Effector memory CD4-positive, alpha-beta T cell (primary cell): Measurements from ENCODE around the gene COL4A6.

Experiments
- DNase-seq, 3 donors: peaks; one replicate each; pipeline ENCODE4 v3.0.0-alpha.2; 2020
- H3K27ac ChIP-seq: 2 replicates; pipeline ENCODE4 v1.7.0; 2013; ENCODE audit warnings: mild to moderate bottlenecking, low read length, moderate library complexity; ENCODE audit not compliant: insufficient read depth, poor library complexity, severe bottlenecking
- H3K27me3 ChIP-seq: replicated peaks from 2 replicates; pipeline ENCODE4 v1.7.0; 2013; ENCODE audit warnings: mild to moderate bottlenecking, low read length; ENCODE audit not compliant: insufficient read depth, control insufficient read depth, poor library complexity, severe bottlenecking
- H3K36me3 ChIP-seq: 2 replicates; pipeline ENCODE4 v1.7.0; 2013; ENCODE audit warnings: mild to moderate bottlenecking, low read length, moderate library complexity; ENCODE audit not compliant: control insufficient read depth, insufficient read depth
- H3K4me1 ChIP-seq: 2 replicates; pipeline ENCODE4 v1.7.0; 2013; ENCODE audit warnings: low read length, mild to moderate bottlenecking; ENCODE audit not compliant: control insufficient read depth, insufficient read depth, poor library complexity, severe bottlenecking
- H3K4me3 ChIP-seq: 2 replicates; pipeline ENCODE4 v1.7.0; 2013; ENCODE audit warnings: low read length, low read depth, mild to moderate bottlenecking; ENCODE audit not compliant: insufficient read depth, poor library complexity, severe bottlenecking
- H3K9me3 ChIP-seq: 2 replicates; pipeline ENCODE4 v1.7.0; 2013; ENCODE audit warnings: mild to moderate bottlenecking, low read length, moderate library complexity; ENCODE audit not compliant: control insufficient read depth

Gene COL4A6

GRCh38 chrX:108264376-108264775, 173.8 kb downstream of the COL4A6 start:
- no peak for DNase-seq

DNA sequence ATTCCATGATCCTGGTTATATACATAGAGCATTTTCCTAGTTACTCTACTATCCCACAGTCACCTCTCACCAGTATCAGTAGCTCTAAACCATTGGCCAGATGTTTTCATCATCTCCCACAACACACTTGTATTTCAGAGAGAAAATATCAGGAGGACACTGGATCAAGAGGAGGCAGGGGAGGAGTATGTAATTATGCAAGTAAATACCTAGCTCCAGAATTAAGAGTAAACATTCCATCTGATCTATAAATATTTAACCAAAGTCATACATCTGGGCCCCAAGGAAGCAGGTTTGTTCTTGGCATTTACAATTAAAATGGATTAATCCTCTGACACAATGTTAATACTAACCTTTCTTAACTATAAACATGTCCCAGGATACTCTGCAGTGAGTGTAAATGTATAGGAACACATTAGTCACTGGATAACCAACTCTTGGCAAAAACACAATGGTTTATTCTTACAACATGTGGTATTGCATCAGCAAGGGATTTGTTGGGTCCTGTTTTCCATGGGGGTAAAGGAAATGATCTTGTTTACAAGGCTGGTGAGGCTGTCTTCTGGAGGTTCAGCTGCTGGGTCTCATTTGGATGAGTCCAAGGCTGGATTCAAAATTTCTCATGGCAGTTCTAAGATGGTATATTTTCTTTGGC, 176.5 kb downstream of the COL4A6 start:
- Histone ChIP-seq H3K4me3 (no peak overlapping the region), H3K36me3 (no peaks in the 10 kb centered on the region), H3K4me1 (no peaks in the 10 kb centered on the region), H3K27me3 (no peaks in the 10 kb centered on the region), H3K27ac (no peak overlapping the region), H3K9me3 (no peaks in the 10 kb centered on the region)
- DNase-seq = no peak

More at GRCh38 chrX:108264376-108264775, 173.8 kb downstream of the COL4A6 start:
- Histone ChIP-seq H3K4me3 (no peak overlapping the region), H3K27ac (no peak overlapping the region), H3K9me3 (no peaks in the 10 kb centered on the region), H3K36me3 (no peaks in the 10 kb centered on the region), H3K27me3 (no peaks in the 10 kb centered on the region), H3K4me1 (no peaks in the 10 kb centered on the region)

DNA sequence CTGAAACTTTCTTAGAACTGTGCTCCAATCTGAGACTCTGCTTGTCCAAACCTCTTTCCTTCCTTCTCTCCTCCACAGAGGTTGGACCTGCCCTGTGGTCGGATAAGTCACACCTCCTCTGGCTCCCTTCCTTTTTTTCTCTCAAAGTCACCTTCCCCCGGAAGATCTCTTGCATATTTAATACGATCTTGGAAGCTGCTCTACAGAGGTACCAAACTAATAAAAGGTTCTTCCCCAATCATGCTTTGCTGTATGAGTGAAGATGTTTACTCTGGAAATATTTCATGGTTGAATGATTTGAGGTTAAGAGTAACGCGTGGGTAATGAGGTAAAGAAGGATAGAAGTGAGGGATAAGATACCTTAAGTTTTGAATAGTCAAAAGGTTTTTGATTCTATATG, 180.7 kb downstream of the COL4A6 start:
- DNase-seq = no peak
- H3K4me3 ChIP-seq = no peak overlapping the region
- H3K9me3 ChIP-seq = no peaks in the 10 kb centered on the region
- H3K36me3 ChIP-seq = no peaks in the 10 kb centered on the region
- H3K4me1 ChIP-seq = no peaks in the 10 kb centered on the region
- H3K27ac ChIP-seq = no peak overlapping the region
- no peaks in the 10 kb centered on the region for H3K27me3 ChIP-seq

DNA sequence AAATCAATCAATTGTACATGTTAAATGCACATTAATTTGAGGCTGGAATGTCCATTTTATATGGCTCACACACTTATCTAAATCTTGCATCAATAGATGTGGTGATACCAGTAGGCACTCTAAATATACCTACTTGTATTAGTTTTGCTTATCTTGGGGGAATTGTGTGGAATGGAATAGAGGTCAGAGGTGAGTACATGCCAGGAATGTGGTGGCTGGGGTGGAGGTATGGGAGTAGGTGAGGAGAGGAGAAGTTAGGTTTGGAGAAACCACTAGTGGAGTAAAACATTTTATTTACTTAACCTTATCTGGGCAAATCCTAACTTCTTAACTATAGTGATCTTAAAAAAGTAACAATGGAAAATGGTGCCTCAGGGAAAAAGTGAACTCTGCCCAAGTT, 183.6 kb downstream of the COL4A6 start:
- no peak overlapping the region for H3K4me3 ChIP-seq
- H3K4me1 ChIP-seq = no peaks in the 10 kb centered on the region
- H3K9me3 ChIP-seq = no peaks in the 10 kb centered on the region
- DNase-seq = no peak
- no peaks in the 10 kb centered on the region for H3K27me3 ChIP-seq
- no peak overlapping the region for H3K27ac ChIP-seq
- H3K36me3 ChIP-seq = no peaks in the 10 kb centered on the region

GRCh38 chrX:108250654-108251579, 187.3 kb downstream of the COL4A6 start:
- Histone ChIP-seq H3K27me3 (no peaks in the 10 kb centered on the region), H3K4me1 (no peaks in the 10 kb centered on the region), H3K9me3 (no peaks in the 10 kb centered on the region), H3K27ac (no peak overlapping the region), H3K4me3 (no peak overlapping the region), H3K36me3 (no peaks in the 10 kb centered on the region)
- DNase-seq = no peak

GRCh38 chrX:108246304-108246954, 191.8 kb downstream of the COL4A6 start:
- Histone ChIP-seq H3K9me3 (no peaks in the 10 kb centered on the region), H3K4me1 (no peaks in the 10 kb centered on the region), H3K27me3 (no peaks in the 10 kb centered on the region), H3K4me3 (no peak overlapping the region), H3K27ac (no peak overlapping the region), H3K36me3 (no peaks in the 10 kb centered on the region)
- DNase-seq = no peak

DNA sequence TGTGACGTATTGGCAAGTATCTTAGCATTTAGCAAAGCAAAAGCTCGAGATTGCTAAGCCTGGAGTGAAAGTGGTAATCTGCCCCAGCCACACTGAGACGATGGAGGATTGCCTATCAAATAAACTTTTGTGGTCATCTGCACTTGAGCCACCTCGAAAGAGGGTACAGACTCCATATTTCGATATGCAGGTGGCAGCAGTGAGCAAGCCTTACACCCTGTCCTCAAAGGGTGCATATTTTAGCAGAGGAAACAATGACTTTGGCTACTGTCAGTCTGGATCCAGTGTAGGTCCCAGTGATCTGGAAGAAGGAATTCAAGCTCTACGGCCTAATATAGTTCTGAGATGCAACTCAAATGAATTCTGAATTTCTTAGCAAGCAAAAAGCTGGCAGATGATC, 192.8 kb downstream of the COL4A6 start:
- Histone ChIP-seq H3K27ac (no peak overlapping the region), H3K36me3 (no peaks in the 10 kb centered on the region), H3K9me3 (no peaks in the 10 kb centered on the region), H3K27me3 (no peaks in the 10 kb centered on the region), H3K4me3 (no peak overlapping the region), H3K4me1 (no peaks in the 10 kb centered on the region)
- no peak for DNase-seq

- no peaks in the 10 kb centered on the region for H3K36me3 ChIP-seq
- H3K27ac ChIP-seq = no peak overlapping the region
- H3K27me3 ChIP-seq = no peaks in the 10 kb centered on the region
- no peak for DNase-seq
- no peak overlapping the region for H3K4me3 ChIP-seq
- H3K4me1 ChIP-seq = no peaks in the 10 kb centered on the region
- no peaks in the 10 kb centered on the region for H3K9me3 ChIP-seq
Measured at GRCh38 chrX:108235986-108236385, 202.2 kb downstream of the COL4A6 start.

- Histone ChIP-seq H3K36me3 (no peaks in the 10 kb centered on the region), H3K27me3 (no peaks in the 10 kb centered on the region), H3K27ac (no peak overlapping the region), H3K9me3 (no peaks in the 10 kb centered on the region), H3K4me3 (no peak overlapping the region), H3K4me1 (no peaks in the 10 kb centered on the region)
- no peak for DNase-seq
Measured at GRCh38 chrX:108230574-108230973, 207.6 kb downstream of the COL4A6 start.
